Hematopoietic multipotent progenitor cell (in vitro differentiated cells): ENCODE results near the gene HOXC10. TPM values are rescaled to one million over a fixed set of nuclear protein-coding genes. Genes with fewer than 3 reads are reported as not detected.
A peak's percentile ranks its signal among the peaks of the same experiment; 100 is the strongest.

Source experiments
- DNase-seq, 3 donors: peaks; one replicate each; pipeline ENCODE4 v3.0.0-alpha.2; 2011 to 2015; ENCODE audit warnings: low read depth in 2 of 3, low spot score in 2 of 3
- total RNA-seq: library from RNA; depleted of rRNA; stranded (reverse); fragments of >200 nt; gene quantifications from one replicate; pipeline ENCODE4 v1.2.3, GENCODE V29; 2012

HOXC10 gene
- total RNA-seq, 1 donor = not detected

DNA sequence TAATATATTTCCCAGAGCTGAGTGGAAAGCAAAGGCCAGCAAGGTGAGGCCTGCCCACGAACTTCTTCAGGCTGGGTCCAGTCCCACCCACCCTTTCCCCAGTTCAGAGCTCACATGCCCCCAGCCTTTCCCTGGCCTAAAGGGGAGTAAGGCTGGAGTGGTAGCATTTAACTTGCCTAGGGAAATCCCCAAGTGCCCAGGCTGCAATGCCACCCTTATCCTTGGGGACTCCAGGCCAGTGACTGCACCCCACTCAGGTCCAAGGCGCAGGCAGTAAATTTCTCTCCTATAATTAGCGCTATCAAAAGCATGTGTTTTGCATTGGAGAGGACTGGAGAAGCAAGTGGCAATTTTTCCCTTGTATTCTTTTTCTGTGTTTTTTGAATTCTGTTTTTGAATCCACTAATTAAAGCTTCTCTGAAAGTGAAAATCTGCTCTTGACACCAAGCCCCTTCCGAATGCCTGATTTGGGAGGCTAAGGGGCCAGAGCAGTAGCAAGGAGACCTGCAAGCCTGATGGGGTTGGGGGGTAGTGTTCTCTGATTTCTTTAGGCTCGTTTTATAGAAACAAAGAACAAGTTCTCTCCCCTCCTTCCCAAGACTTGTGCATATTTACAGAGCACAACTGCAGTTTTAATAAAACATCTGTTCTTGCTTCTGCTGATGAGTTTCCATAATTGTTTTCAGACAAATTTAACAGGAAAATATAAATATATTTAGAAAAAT lies 39.8 kb downstream of the HOXC10 start:
- no peak for DNase-seq

DNA sequence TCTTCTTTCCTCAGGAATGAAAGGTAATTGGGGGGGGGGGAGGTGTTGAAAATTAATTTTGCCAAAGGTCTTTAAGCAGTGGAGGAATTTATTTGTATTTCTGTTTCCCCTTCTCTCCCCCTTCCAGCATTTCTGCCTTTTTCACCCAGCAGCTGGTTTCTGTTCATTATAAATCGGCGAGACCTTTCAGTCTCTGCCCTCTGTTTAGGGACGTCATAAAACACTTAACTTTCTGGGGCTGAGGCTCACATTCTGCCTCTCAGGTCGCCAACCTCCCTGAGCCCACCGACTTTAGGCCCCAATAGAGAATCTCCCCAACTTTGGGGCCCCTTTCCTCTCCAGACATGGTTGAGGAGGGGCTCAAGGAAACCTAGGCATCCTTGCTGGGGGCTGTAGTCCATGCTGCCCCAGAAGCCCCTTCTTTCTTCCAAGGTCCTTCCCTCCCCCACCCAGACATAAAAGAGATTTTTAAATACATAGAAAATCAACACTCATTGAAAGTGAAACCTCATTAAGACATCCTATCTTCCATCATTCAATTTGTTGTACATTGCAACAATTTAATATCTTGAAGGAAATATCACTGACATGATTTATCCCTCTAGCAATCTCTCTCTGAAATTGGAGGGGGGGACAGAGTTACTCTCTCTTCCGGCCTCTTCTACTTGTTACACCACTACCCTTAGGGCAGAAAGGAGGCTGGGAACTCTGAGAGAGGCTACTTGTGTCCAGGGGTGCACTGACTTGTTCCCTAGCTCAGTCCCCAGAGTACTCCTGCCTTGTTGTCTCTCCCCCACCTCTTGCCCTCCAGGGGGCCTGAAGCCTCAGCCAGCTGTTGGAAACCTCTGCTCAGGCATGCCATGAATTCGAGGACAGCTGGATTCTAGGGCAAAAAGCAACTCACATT lies 40.8 kb downstream of the HOXC10 start:
- no peak for DNase-seq

DNA sequence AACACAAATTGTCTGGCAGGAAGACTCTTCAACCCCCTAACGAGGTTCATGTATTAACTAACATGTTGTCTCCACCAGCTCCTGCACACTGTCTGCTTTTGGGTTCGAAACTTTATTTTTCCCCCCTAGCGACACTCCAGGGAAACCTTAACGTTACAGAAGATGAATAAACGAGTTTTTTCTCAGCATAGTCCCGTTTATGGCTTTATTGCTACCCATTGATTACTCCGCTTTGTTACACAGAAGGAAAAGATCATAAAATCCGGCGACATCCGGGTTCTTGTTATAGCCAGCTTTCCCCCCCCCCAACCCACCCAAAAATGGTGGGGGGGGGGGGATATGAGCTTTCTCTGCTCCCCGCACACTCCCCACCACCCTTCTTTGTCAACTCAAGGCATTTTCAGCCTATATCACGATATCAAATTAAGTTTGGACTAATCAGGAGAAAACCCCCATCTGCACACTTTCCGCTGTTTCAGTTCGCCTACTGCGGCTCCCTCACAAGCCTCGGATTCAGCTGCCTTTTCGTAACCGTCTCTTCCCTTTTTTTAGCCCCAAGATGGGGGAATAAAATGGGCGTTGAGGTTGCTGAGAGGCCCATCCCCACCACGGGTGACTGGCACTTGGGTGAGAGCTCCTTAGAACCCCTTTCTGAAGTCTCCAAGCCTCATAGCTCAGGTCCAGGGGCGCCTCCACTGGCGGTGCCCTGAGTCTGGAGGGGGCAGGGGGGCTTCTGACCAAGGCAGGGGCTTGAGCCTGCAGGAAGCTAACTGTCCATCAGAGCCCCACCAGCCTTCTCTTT lies 41.9 kb downstream of the HOXC10 start:
- no peak for DNase-seq

DNA sequence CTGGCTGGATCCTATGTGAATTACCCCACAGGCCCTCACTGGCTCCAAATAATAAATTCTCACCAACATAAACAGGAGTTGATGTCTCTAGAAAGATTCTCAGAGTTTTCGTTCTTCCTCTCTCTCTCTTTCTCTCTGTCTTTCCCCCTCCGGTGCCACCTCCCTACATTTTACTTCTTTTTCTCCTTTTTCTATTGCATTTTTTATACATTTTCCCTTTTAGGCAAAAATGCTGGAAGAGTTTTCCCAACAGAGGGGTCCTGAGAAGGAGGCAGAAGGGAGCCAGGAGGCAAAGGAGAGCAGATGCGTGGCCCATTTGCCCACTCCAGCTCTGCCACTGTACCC lies 42.5 kb downstream of the HOXC10 start:
- DNase-seq = no peak

DNA sequence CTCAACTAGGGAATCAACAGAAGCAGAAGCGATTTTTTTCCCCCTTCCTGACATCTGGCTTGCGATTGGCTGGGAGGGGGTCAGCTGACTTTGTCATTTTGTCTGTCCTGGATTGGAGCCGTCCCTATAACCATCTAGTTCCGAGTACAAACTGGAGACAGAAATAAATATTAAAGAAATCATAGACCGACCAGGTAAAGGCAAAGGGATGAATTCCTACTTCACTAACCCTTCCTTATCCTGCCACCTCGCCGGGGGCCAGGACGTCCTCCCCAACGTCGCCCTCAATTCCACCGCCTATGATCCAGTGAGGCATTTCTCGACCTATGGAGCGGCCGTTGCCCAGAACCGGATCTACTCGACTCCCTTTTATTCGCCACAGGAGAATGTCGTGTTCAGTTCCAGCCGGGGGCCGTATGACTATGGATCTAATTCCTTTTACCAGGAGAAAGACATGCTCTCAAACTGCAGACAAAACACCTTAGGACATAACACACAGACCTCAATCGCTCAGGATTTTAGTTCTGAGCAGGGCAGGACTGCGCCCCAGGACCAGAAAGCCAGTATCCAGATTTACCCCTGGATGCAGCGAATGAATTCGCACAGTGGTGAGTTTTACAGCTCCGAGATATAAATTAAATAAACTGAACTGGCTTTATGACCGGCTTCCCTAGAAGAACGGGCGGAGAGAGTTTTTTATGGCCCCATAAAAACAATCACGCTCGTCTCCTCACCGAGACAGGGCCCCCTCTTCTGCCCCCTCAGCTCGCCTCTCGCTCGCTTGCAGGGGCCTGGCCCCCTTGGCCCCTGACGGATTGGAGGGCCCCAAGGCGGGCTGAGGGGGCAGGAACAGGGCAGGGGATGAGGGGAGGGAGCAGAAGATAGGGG lies 43.6 kb downstream of the HOXC10 start, which contains the start of gene HOXC6:
Gene HOXC6, plus strand, starts transcription at position 127 of the 888 bp plus-strand sequence. Its CDS starts 82 bp downstream, at position 209.
- no peak for DNase-seq

DNA sequence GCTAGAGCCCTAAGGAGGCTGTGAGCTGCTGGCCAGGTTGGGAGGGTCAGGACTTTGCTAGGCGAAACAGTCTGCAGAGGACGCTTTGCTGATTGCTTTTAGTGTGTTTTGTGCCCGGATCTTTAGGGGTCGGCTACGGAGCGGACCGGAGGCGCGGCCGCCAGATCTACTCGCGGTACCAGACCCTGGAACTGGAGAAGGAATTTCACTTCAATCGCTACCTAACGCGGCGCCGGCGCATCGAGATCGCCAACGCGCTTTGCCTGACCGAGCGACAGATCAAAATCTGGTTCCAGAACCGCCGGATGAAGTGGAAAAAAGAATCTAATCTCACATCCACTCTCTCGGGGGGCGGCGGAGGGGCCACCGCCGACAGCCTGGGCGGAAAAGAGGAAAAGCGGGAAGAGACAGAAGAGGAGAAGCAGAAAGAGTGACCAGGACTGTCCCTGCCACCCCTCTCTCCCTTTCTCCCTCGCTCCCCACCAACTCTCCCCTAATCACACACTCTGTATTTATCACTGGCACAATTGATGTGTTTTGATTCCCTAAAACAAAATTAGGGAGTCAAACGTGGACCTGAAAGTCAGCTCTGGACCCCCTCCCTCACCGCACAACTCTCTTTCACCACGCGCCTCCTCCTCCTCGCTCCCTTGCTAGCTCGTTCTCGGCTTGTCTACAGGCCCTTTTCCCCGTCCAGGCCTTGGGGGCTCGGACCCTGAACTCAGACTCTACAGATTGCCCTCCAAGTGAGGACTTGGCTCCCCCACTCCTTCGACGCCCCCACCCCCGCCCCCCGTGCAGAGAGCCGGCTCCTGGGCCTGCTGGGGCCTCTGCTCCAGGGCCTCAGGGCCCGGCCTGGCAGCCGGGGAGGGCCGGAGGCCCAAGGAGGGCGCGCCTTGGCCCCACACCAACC lies 44.8 kb downstream of the HOXC10 start:
- DNase-seq = no peak

DNA sequence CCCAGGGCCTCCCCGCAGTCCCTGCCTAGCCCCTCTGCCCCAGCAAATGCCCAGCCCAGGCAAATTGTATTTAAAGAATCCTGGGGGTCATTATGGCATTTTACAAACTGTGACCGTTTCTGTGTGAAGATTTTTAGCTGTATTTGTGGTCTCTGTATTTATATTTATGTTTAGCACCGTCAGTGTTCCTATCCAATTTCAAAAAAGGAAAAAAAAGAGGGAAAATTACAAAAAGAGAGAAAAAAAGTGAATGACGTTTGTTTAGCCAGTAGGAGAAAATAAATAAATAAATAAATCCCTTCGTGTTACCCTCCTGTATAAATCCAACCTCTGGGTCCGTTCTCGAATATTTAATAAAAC lies 45.5 kb downstream of the HOXC10 start:
- no peak for DNase-seq

DNA sequence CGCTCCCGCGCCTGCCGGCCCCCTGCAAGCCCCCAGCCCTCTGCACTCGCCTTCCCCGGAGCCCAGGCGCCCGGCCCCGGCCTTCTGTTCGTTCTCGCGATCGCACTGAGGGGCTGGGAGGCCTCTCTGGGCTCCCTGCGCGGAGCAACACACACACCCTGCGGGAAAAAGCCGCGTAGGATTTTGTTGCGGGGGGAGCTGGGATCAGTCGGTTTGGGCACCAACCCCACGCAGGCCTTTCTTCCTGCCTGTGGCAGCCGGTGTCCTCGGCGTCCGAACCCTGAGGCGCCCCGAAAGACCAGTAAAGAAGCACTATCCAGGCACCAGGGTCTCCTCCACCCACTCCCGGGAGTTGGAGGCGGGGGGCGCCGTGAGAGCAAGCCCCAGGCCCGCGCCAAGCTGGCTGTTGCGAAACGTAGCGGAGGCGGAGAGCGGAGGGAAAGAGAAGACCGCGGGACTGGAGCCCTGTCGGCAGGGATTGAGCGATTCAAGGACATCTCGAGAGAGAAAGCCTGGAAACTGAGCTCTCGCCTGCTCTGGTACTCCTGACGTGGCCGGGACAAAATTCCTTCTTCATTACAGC lies 46.0 kb downstream of the HOXC10 start:
- no peak for DNase-seq

DNA sequence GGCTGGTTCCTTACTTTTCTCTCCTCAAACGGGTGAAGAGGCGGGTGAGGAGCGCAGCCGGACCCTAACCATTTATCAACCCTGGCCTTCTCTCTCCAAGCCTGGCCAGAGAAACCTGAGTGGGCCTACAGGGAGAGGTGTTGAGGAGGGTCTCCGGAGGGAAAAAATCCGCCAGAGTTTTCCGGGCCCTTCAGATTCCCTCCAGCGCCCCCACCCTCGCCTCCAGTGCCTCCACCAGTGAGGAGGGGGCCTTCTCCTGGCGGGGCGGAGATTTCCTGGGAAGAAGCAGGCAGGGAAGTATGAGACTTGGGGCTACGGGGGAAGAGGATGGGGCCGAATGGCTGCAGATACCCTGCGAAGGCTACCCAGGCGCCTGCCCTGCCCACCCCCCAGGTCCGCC lies 46.5 kb downstream of the HOXC10 start:
- no peak for DNase-seq

DNA sequence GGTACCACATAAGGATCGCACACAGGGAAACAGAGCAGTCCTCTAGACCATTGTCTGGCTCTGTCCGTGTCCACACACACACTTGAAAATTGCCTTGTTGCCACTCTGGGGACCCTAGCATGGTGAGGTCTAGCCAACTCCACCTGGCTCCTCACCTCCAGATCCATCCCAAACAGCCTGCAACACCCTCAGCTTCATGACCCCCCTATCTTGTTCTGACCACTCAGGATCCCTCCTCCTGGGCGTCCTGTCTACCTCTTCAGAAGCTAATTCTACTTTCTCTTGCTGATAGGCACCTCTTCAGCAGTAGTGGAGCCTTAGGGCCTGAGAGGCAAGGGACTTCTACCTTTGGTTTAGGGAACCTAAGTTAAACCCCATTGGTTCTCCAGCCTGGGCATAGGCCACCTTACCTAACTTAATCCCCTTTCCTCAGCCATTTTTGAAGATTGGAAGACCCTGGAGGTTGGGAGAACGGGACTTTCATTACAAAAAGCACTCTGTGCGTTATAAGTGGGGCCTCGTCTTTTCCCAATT lies 47.2 kb downstream of the HOXC10 start:
- DNase-seq = no peak

DNA sequence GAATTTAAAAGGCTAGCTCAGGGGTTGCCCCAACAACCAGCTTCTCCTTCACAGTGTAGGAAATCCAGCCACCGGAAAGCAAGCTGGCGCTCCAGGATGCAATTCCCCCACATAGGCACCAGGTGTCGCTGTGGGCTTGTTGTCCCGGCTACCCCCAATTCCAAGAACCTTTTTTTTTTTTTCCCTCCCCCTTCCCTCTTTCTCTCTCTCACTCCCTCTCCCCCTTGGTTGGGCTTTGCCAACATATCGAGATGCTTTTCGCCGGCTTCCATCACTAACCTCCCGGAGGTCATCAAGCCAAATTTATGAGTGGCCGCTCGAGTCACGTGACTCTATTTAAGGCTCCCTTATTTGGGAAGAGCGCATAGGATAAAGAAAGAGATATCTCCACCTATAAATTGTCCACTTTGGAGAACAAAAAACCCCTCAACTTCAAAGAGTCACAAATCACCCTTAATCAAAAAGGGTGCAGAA lies 47.7 kb downstream of the HOXC10 start, which contains the start of gene HOXC5:
Gene HOXC5, plus strand, starts transcription at position 424 of the 474 bp plus-strand sequence. CDS start 73 bp downstream, outside the sequence.
- DNase-seq = peak; percentile 42 to 76 (median 63)

DNA sequence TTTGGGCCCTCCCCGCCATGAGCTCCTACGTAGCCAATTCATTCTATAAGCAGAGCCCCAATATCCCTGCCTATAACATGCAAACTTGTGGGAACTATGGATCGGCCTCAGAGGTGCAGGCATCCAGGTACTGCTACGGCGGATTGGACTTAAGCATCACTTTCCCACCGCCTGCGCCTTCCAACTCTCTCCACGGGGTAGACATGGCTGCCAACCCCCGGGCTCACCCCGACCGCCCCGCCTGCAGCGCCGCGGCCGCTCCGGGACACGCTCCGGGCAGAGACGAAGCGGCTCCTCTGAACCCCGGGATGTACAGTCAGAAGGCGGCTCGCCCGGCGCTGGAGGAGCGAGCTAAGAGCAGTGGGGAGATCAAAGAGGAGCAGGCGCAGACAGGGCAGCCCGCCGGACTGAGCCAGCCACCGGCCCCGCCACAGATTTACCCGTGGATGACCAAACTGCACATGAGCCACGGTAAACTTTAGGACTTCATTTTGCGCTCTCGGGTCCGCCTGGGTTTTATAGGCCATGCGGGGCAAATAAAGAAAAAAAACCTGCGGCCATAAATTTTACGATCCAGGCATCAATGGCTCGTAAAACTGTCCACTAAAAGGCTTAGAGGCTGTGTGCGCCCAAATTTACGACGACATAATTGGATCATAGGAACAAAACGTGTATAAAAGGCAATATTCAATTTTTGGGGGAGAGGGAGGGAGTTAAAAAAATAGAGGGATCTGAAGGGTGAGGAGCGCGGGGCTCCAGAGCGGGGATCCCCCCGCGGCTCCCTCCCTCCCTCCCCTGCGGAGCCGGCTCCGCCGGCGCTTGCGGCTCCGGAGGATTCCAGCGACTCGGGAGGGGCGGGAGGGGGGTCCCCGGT lies 48.4 kb downstream of the HOXC10 start:
- no peak for DNase-seq

GRCh38 chr12:54033980-54034784 lies 49.2 kb downstream of the HOXC10 start:
- no peak for DNase-seq

DNA sequence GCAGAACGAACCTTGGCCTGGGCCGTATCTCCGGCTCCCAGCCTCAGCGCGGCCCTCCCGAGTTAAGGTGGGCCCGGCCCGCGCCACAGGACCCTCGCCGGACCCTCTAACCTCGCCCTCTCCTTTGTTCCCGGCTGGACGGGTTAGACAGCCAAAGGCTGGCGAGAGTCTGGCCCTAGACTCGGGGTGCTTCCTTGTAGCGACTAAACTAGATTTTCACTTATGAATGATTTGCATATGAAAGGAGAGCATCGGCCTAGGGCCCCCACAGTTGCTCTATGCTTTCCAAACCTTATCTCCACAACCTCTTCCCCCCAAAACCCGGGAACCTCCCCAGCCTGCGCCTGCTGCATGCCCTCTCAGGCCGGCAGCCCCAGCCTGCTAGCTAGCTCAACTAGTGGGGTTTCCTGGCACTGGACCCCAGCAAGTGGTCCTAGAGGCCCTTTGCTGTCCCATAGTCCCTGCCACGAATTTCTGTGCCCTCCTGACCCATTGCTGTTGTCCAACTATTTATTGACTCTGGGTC lies 49.9 kb downstream of the HOXC10 start:
- DNase-seq = no peak

DNA sequence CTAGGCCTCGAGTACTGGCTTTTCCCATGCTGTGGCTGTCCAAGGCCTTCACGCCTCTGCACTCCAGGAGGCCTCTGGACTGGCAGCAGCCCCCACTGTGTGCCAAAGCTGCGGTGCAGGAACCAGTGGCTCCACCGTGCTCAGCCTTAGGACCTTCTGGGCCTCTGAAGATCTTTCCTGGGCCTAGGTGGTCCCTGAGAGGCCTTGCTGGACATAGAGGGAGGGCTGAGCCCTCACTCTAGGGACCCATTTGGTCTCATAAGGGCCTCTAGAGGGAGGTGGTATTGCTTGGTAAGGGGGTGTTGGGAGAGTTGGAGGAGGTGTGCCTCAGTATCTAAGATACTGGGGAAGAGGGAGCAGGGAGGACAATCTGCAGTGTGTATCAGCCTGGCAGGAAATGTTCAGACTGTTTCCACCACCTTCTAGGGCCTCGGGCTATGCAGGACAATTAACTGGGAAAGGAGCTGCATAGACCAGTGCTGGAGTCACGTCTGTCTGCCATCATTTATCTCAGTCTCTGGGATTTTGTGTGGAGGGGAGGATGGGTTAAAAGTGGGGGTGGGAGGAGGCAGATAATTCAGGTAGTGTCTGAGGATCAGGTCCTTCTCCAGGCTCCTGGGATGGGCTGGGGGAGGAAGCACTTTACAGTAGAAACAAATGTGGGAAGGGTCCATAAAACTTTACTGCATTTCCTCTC lies 50.8 kb downstream of the HOXC10 start:
- no peak for DNase-seq
